ENCODE results near the gene MICAL2.

MICAL2 gene

DNA sequence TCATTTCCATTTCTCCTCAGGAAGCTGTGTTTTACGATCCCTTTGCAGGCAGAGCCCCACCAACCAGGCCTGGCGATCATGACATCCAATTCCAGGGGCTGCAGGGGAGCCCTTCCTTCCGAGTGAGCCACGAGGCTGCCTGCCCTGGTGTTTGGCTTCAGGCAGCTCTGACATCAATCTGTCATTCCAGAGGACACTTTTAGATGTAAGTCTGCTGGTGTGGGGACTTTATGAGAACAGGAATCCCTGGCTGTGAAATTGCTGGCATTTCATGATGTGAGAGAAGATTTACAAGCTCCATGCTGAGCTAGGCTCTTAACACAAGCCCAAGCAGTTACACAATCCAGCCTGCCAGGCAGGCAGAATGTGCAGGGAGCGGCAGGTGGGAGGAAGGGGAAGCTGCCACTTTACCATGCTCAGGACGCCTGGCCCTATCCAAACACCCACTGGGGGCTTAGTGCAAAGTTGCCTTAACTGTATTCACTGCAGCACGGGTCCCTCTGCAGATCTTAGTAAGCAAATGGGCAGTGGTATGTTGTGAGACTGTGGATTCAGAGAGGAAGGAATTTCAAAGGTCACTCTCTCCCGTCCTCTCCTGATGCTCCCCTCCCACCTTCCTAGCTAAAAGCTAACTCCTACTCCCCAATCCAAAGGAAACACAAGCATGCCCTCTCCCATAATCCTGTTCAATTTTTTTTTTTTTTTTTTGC is 43.4 kb upstream of the MICAL2 start:
- no peak for TF ChIP-seq ZFX (IDR thresholded peaks at IDR 0.05; ENCODE audit: borderline replicate concordance)
- TF ChIP-seq, protein P1, sequence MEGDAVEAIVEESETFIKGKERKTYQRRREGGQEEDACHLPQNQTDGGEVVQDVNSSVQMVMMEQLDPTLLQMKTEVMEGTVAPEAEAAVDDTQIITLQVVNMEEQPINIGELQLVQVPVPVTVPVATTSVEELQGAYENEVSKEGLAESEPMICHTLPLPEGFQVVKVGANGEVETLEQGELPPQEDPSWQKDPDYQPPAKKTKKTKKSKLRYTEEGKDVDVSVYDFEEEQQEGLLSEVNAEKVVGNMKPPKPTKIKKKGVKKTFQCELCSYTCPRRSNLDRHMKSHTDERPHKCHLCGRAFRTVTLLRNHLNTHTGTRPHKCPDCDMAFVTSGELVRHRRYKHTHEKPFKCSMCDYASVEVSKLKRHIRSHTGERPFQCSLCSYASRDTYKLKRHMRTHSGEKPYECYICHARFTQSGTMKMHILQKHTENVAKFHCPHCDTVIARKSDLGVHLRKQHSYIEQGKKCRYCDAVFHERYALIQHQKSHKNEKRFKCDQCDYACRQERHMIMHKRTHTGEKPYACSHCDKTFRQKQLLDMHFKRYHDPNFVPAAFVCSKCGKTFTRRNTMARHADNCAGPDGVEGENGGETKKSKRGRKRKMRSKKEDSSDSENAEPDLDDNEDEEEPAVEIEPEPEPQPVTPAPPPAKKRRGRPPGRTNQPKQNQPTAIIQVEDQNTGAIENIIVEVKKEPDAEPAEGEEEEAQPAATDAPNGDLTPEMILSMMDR (IDR thresholded peaks at IDR 0.05): no peak
- no peak overlapping the region for H3K27ac ChIP-seq

DNA sequence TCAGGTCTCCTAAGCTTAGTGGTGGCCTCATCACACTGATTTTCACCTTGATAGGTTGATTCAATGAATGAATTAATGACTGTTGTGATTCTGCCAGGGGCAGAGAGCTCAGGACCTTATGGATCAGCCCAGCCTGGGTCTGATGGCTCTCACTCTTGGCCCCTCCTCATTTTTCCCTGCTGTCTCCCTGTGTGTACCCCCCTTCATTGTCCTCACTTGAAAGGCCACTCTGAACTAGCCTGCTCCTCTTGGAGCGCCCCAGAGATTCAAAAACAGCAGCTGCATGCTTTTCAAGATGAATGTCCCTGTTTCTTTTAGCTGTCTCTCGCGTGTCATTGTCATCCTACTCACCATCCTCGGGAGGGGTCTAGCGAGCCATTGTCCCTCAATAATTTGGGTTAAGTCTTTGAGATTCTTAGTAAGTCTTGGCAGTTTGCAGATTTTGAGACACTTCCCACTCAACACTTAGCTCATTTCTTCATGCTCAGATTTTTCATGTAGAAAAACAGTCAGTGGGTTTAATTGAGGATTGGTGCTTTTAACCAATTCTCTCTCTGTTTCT is 42.5 kb upstream of the MICAL2 start:
- H3K27ac ChIP-seq: no peak overlapping the region
- TF ChIP-seq ZFX (IDR thresholded peaks at IDR 0.05; ENCODE audit: borderline replicate concordance): no peak
- TF ChIP-seq, protein P1 (IDR thresholded peaks at IDR 0.05): no peak

DNA sequence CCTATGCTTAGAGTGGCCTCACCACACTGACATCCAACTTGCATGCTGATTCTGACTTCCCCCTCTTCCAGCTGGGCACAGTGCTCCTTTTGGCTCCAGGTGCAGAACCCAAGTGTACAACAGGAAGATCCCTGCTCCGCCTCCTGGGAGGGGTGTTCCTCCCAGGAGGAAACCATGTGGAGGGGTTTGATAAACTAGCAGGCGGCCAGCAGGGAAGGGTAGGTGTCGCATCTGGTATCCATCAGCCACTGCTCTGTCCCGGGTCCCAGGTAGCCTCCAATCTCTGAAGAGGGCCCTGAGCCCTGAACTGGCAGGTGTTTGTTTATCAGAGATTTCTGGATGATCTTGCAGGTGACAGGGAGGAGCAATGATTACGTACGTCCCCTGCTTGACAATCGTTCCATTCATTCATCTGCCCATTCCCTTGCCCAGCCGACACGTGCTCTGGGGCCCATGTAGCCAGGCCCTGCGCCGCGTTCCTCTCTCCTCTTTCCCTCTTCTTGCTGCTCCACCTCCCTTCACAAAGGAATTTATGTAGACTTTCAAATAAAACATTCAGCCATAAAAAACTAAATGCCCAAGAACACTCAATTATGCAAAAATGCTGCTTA is 41.2 kb upstream of the MICAL2 start:
- TF ChIP-seq ZFX (IDR thresholded peaks at IDR 0.05; ENCODE audit: borderline replicate concordance): no peak
- TF ChIP-seq, protein P1 (IDR thresholded peaks at IDR 0.05): no peak
- no peak overlapping the region for H3K27ac ChIP-seq

DNA sequence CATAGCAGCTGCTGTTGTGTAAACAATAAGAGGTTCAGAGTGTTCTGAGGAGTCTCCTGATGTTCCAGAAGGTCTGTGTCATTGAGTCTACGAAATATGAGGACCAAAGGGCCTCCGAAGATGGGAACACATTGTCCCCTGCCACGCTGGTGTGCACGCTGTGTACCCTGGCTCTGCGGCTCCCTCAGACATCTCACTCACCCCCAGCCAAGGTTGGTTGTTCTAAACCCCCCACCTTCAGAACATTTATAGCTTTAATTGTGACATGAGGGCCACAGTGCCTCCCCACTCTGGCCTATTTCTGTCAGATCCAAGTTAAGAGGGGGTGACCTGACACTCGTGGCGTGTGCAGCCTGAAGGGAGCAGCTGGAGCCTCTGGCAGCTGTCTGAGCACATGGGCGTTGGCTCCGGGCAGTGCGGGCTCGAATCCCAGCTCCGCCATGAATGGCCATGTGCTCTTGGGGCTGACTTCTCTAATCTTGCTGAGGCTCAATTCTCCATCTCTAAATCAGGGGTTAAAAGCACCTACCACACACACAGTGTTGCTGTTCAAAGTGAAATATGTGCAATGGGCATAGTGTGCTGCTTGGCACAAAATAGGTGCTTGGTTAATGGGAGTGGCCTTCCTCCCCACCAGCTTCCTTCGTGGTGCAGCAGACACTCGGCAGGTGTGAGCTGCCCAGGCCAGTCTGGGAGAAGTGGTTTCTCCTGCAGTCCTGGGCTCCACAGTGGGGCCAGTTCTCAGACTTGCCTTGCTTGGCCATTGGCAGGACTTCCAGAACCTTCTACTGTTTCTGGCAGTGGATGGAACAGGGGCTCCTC is 39.7 kb upstream of the MICAL2 start:
- TF ChIP-seq, protein P1 (IDR thresholded peaks at IDR 0.05): no peak
- TF ChIP-seq ZFX (IDR thresholded peaks at IDR 0.05; ENCODE audit: borderline replicate concordance): no peak
- H3K27ac ChIP-seq: no peak overlapping the region

DNA sequence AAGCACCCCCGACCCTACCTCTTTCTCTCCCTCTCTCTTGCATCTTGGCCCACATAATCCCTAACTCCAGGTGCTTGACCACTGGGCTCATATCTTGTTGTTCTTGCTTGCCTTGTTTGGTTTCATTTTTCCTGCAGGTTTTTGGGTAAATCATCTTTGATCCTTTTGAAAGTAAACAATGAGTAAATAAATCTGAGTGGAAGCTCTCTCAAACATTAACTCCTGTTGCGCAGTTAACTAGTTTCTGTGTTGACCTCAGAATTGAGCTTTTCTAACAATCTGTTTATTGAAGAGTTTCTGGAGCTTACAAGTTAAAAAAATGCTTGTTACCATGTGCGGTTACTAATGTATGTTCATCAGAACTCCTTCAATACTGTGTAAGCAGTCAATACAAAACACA is 38.8 kb upstream of the MICAL2 start:
- H3K27ac ChIP-seq: no peak overlapping the region
- TF ChIP-seq, protein P1 (IDR thresholded peaks at IDR 0.05): no peak
- TF ChIP-seq ZFX (IDR thresholded peaks at IDR 0.05; ENCODE audit: borderline replicate concordance): no peak

DNA sequence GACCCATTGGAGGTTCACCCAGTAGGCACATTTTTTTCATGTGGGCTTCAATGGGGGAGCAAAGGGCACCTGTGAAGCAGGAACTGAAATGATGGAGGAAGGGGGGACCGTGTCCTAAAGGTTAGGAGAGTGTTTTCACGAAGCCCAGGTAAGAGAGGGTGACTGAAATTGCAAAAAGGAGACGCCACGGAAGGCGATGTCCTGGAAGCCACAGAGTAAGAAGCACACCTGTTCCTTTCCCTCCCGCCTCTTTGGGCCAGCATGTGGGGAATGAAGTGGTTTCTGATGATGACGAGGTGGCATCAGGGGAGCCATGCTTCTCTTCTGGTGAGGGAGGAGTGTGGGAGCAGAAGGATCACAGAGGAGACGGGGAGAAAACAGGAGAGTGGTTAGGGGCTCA is 37.0 kb upstream of the MICAL2 start:
- H3K27ac ChIP-seq: no peak overlapping the region

More for the DNA sequence above, 37.0 kb upstream of the MICAL2 start:
- TF ChIP-seq, protein P1 (IDR thresholded peaks at IDR 0.05): no peak

Measured in 22Rv1 (cell line).